ENCODE data around the gene MAD1L1. TPM values are rescaled to one million over a fixed set of nuclear protein-coding genes. Genes with fewer than 3 reads are reported as not detected.

The MAD1L1 gene
- total and polyA plus RNA-seq, 2 of the 8 experiments (the other 6 are each of a cell fraction or from before 2014, with no cell fraction given): 40.4 to 44.6 TPM

DNA sequence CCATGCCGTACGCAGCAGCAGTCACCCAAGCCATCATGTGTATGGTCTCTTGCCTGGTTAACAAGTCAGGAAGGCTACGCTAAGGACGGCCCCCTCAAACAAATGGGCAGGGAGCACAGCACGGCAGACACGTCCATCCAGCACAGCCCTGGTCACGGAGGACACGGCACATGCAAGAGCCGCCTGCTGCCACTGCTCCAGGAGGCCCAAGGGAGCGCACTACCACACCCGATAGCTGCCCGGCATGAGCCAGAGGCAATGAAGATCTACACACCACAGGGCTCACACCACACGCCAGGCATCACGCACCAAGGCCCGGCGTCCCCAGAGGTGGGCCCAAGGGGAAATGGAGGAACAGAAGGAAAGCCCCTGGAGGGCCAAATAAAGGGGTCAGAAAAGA is 134.2 kb downstream of the MAD1L1 start:
- no peak overlapping the region for H3K14ac ChIP-seq (ENCODE audit: insufficient read length)
- POLR2A ChIA-PET (ENCODE audit: partially characterized antibody): no interaction called here
- WGBS, 2 experiments (ENCODE audit: extremely low coverage in 1 of 2, insufficient coverage in 1 of 2, insufficient read length in 1 of 2, insufficient replicate concordance in 2 of 2, low coverage in 1 of 2, low lambda C conversion rate in 2 of 2, missing lambda C conversion rate in 1 of 2): 92% methylated on average over 16 of the region's 16 CpGs; no CpG with 5 or more reads in 1 of the 2 experiments
- no peaks in the 10 kb centered on the region for H3K9me3 ChIP-seq (ENCODE audit: insufficient read depth in 2 of 2, low read depth in 1 of 2, low read length in 1 of 2)
- H3K27me3 ChIP-seq (replicated peaks in 1 of 4; ENCODE audit: control insufficient read depth in 3 of 4, extremely low read depth in 1 of 4, insufficient read depth in 3 of 4, low read length in 3 of 4): no peaks in the 10 kb centered on the region
- H3K4ac ChIP-seq (replicated peaks; ENCODE audit: insufficient read length, low read depth, low read length): no peak overlapping the region
- H3K23ac ChIP-seq (ENCODE audit: insufficient read length): no peak overlapping the region
- peaks cover 6% of the 10 kb centered on the region; the same call in 1 of the 2 replicates for H3K23me2 ChIP-seq (ENCODE audit: low read depth, low read length)
- no peak overlapping the region for H2BK120ac ChIP-seq (replicated peaks; ENCODE audit: low read depth, low read length)
- peaks cover 0 to 7% of the 10 kb centered on the region in 2 experiments; a peak in 1 of 4 replicates for H3K79me2 ChIP-seq (ENCODE audit: control insufficient read depth in 1 of 2, insufficient read depth in 2 of 2, low read length in 2 of 2)
- no peak overlapping the region for H3K27ac ChIP-seq (ENCODE audit: low read depth, low read length)
- FAIRE-seq: no peak
- H2BK12ac ChIP-seq (ENCODE audit: low read depth, low read length): no peak overlapping the region
- H2AFZ ChIP-seq (ENCODE audit: low read length): no peak overlapping the region
- CTCF ChIA-PET (ENCODE audit: partially characterized antibody): interaction anchor here (0.7 to 1.4 kb wide), 4 partner anchors 12 to 331 kb away, joined by 3 to 6 read pairs (median 3); no protein-coding TSS in a partner anchor
- no peak overlapping the region for H3K18ac ChIP-seq (ENCODE audit: extremely low read depth, low read length)
- H2AK5ac ChIP-seq (ENCODE audit: low read depth, low read length): no peak overlapping the region
- no peaks in the 10 kb centered on the region; a peak in 1 of 8 replicates for H3K36me3 ChIP-seq (ENCODE audit: control insufficient read depth in 2 of 4, insufficient read depth in 4 of 4, low read length in 3 of 4)
- no peak for DNase-seq (ENCODE audit: low read depth in 1 of 2, low spot score in 2 of 2)
- H4K8ac ChIP-seq (ENCODE audit: extremely low read depth, insufficient read depth, low read length): peak overlapping the region; percentile 38; the same call in 1 of the 2 replicates
- no peak overlapping the region for H2BK20ac ChIP-seq (ENCODE audit: low read length)
- H4K5ac ChIP-seq (ENCODE audit: insufficient read length, low read depth, low read length): no peak overlapping the region
- H3K9ac ChIP-seq (replicated peaks in 1 of 4; ENCODE audit: extremely low read depth in 1 of 4, low read depth in 3 of 4, low read length in 3 of 4): no peak overlapping the region
- no peak overlapping the region for H2BK15ac ChIP-seq (ENCODE audit: low read length)
- peaks cover 0 to 1% (median 0%) of the 10 kb centered on the region in 4 experiments; a peak in 3 of 7 replicates for H3K4me1 ChIP-seq (replicated peaks in 1 of 4; ENCODE audit: control insufficient read depth in 3 of 4, insufficient read depth in 4 of 4, low read length in 3 of 4)
- peaks cover 6 to 12% of the 10 kb centered on the region in 2 experiments for H4K20me1 ChIP-seq (replicated peaks in 1 of 2; ENCODE audit: control insufficient read depth in 1 of 2, insufficient read depth in 2 of 2, low read length in 2 of 2)
- no peak overlapping the region for H3K4me3 ChIP-seq (ENCODE audit: extremely low read depth in 1 of 4, insufficient read depth in 2 of 4, low read depth in 3 of 4, low read length in 4 of 4)
- no peak overlapping the region; the same call in 1 of the 2 replicates for H2BK5ac ChIP-seq (ENCODE audit: low read depth, low read length)
- no peak overlapping the region for H4K91ac ChIP-seq (replicated peaks; ENCODE audit: insufficient read length, low read length)
- H3K4me2 ChIP-seq (ENCODE audit: insufficient read depth in 1 of 2, low read depth in 2 of 2, low read length in 2 of 2): no peak overlapping the region
- no peak overlapping the region for H3K56ac ChIP-seq (replicated peaks; ENCODE audit: insufficient read length, low read depth, low read length)
- peaks cover 21% of the 10 kb centered on the region for H3K79me1 ChIP-seq (ENCODE audit: low read depth, low read length)
- TF ChIP-seq, protein P1, sequence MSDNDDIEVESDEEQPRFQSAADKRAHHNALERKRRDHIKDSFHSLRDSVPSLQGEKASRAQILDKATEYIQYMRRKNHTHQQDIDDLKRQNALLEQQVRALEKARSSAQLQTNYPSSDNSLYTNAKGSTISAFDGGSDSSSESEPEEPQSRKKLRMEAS (IDR thresholded peaks at IDR 0.05): no peak
- TF ChIP-seq RFX5 (IDR thresholded peaks at IDR 0.05; ENCODE audit: borderline replicate concordance, low read depth, low read length) (no peak), TBP (IDR thresholded peaks at IDR 0.05; ENCODE audit: low read depth, low read length) (no peak), SUZ12 (IDR thresholded peaks at IDR 0.05; ENCODE audit: low read length) (no peak), KDM5A (IDR thresholded peaks at IDR 0.05; ENCODE audit: low read length) (no peak), JUN (IDR thresholded peaks at IDR 0.05; ENCODE audit: low read depth, low read length) (no peak), EZH2 (IDR thresholded peaks at IDR 0.05; ENCODE audit: low read depth, low read length, severe bottlenecking) (no peak), RXRA (IDR thresholded peaks at IDR 0.05; ENCODE audit: insufficient read depth, low read depth, low read length) (no peak)
- TF ChIP-seq, protein P2, sequence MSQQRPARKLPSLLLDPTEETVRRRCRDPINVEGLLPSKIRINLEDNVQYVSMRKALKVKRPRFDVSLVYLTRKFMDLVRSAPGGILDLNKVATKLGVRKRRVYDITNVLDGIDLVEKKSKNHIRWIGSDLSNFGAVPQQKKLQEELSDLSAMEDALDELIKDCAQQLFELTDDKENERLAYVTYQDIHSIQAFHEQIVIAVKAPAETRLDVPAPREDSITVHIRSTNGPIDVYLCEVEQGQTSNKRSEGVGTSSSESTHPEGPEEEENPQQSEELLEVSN (IDR thresholded peaks at IDR 0.05): no peak
- TF ChIP-seq, protein P3, sequence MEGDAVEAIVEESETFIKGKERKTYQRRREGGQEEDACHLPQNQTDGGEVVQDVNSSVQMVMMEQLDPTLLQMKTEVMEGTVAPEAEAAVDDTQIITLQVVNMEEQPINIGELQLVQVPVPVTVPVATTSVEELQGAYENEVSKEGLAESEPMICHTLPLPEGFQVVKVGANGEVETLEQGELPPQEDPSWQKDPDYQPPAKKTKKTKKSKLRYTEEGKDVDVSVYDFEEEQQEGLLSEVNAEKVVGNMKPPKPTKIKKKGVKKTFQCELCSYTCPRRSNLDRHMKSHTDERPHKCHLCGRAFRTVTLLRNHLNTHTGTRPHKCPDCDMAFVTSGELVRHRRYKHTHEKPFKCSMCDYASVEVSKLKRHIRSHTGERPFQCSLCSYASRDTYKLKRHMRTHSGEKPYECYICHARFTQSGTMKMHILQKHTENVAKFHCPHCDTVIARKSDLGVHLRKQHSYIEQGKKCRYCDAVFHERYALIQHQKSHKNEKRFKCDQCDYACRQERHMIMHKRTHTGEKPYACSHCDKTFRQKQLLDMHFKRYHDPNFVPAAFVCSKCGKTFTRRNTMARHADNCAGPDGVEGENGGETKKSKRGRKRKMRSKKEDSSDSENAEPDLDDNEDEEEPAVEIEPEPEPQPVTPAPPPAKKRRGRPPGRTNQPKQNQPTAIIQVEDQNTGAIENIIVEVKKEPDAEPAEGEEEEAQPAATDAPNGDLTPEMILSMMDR (IDR thresholded peaks at IDR 0.05; ENCODE audit: control extremely low read depth in 1 of 3, insufficient read depth in 1 of 3, low read depth in 1 of 3, low read length in 3 of 3): no peak
